Skeletal muscle cell (primary cell): ENCODE measurements around the gene RBPJ.
"Not testable (repeated sequence)": the region's sequence is repeated elsewhere in the genome, so short reads cannot be mapped to it uniquely, and the experiment has no call there.

Experiments used
- DNase-seq: peaks from one replicate; pipeline ENCODE4 v3.0.0-alpha.2; 2010; ENCODE audit warnings: low read depth
- H3K4me3 ChIP-seq: 2 replicates; pipeline ENCODE4 v1.5.1; 2011; ENCODE audit warnings: low read depth, mild to moderate bottlenecking, control low read depth, low read length, moderate library complexity

The RBPJ gene

GRCh38 chr4:26300314-26301307, 20.2 kb upstream of the RBPJ start:
- no peak for DNase-seq
- no peak overlapping the region for H3K4me3 ChIP-seq

DNA sequence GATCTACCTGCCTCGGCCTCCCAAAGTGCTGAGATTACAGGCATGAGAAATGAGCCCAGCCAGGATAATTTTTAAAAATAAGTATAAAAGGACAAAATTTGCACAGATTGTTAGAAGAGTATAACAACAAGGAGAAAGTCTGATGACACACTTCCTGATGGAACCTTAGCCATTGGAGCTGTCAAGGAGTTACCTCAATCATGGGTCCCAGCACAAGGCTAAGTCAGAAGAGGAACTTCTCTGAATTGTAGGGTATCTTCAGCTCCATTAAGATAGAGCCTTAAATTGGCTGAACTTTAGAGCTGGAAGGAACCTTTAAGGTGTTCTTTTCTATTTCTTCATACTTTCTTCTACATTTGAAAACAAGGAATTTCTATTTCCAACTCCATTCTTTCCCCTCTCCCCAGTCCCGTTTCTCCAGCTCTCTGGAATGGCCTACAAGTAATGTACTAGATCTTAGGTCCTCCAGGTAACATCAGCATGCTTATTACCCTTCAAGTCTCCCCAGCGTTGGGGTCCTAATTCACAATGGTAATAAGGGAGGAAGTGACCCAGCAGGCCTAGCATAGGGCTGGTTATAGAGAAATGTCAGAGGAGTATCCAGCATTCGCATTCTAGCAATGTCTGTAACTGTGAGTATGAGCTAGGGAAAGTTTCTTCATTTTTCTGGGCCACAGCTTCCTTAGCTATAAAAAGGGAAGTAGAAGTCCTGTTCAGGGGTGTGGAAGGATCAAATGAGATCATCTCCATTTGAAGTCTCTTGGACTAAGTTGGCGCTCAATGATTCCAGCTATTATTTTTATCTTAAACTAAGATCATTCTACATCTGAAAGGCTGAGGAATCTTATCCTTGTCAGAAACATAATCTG, 18.5 kb upstream of the RBPJ start:
- DNase-seq: no peak
- no peak overlapping the region for H3K4me3 ChIP-seq

GRCh38 chr4:26303008-26303407, 17.8 kb upstream of the RBPJ start:
- no peak overlapping the region for H3K4me3 ChIP-seq
- no peak for DNase-seq

- H3K4me3 ChIP-seq: no peak overlapping the region
- no peak for DNase-seq
Observed at GRCh38 chr4:26307037-26307800, 13.6 kb upstream of the RBPJ start.

- H3K4me3 ChIP-seq: no peak overlapping the region
- no peak for DNase-seq
Observed at GRCh38 chr4:26308568-26308967, 12.2 kb upstream of the RBPJ start.

GRCh38 chr4:26310264-26310663, 10.6 kb upstream of the RBPJ start:
- no peak overlapping the region for H3K4me3 ChIP-seq
- DNase-seq: no peak

- no peak overlapping the region for H3K4me3 ChIP-seq
- no peak for DNase-seq
Observed at GRCh38 chr4:26311633-26312032, 9.2 kb upstream of the RBPJ start.

DNA sequence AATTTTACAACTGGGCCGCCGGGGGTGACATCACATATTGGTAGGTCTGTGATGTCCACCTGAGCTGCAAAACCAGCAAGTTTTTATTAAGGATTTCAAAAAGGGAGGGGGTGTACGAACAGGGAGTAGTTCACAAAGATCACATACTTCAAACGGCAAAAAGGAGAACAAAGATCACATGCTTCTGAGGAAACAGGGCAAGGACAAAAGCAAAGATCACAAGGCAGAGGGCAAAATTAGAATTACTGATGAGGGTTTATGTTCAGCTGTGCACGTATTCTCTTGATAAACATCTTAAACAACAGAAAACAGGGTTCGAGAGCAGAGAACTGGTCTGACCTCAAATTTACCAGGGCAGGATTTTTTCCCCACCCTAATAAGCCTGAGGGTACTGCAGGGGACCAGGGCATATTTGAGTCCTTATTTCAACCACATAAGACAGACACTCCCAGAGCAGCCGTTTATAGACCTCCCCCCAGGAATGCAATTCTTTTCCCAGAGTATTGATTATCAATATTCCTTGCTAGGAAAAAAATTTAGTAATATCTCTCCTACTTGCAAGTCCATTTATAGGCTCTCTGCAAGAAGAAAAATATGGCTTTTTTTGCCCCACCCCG, 5.4 kb upstream of the RBPJ start:
- H3K4me3 ChIP-seq, DNase-seq: not testable (repeated sequence)

GRCh38 chr4:26317766-26318165, 3.0 kb upstream of the RBPJ start:
- H3K4me3 ChIP-seq: no peak overlapping the region
- DNase-seq: no peak

- H3K4me3 ChIP-seq: peak overlapping the region; percentile 77
- DNase-seq: peak; percentile 100
Observed at GRCh38 chr4:26319467-26319948, 1.3 kb upstream of the RBPJ start.

- peak overlapping the region; percentile 77 for H3K4me3 ChIP-seq
- DNase-seq: no peak
Observed at GRCh38 chr4:26319949-26320537, 771 bp upstream of the RBPJ start.

GRCh38 chr4:26321373-26322221, 783 bp downstream of the RBPJ start:
- DNase-seq: no peak

GRCh38 chr4:26322346-26322745, 1.5 kb downstream of the RBPJ start:
- peak overlapping the region; percentile 77 for H3K4me3 ChIP-seq

More at GRCh38 chr4:26321373-26322221, 783 bp downstream of the RBPJ start:
- H3K4me3 ChIP-seq: peak overlapping the region; percentile 77

DNA sequence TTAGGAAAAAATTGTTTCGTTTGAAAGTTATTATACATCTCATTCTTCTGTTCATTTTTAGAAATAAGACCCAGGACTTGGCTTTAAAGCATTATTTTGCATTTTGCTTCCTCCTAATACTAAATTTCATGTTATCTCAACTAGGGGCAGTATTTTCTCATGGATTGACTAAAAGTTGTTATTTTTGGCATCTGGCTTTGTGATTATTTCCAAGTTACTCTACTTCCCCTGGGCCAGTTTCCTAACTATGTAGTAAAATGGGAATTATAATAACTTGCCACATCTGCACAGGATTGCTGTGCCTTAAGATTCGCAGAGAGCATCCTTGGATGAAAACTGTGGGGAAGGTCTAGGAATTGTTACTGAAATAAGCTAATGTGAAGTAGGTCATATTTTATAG, 3.0 kb downstream of the RBPJ start:
- peak overlapping the region; percentile 77 for H3K4me3 ChIP-seq
- DNase-seq: peak; percentile 32

More at GRCh38 chr4:26322346-26322745, 1.5 kb downstream of the RBPJ start:
- DNase-seq: no peak

DNA sequence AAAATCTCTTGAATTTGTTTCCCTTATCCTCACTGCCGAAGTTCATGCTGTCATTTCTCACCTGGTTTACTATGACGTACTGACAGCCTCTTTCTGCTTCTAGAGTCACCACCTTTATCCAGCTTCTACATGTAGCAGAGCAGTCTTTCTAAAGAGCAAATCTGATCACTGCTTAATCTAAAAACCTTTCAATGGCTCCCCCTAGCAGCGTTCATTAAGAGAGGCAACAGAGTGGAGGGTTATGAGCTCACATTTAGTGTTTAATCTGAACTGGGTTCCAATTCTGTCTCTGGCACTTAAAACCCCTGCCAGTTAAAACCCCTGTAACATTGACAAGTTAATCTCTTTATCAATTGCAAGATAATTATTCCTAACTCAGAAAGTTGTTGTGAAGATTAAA, 4.4 kb downstream of the RBPJ start:
- no peak for DNase-seq

DNA sequence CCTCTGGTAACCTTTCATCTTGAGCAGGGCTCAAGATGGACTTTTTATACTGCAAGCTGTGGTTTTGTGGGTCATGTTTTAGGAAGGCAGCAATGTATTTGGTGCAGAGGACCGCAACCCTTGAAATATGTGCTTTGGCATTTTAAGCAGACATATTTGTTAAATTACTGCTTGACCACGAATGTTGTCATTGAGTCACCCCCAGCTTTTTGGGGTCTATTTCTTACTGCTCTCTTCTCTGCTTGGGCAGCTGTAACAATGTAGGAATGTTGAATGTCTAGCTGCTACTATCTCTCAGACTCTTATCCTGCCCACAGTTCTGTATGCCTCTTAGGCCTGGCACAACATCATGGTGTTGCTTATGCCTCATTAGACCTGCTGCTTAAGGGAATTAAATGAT, 6.0 kb downstream of the RBPJ start:
- peak; percentile 84 for DNase-seq
- H3K4me3 ChIP-seq: no peak overlapping the region

More for the DNA sequence above, 4.4 kb downstream of the RBPJ start:
- no peak overlapping the region for H3K4me3 ChIP-seq

GRCh38 chr4:26330186-26330787, 9.5 kb downstream of the RBPJ start:
- DNase-seq: no peak
- no peak overlapping the region for H3K4me3 ChIP-seq
